GM12873 (cell line): Measurements from ENCODE around the gene LIPA.

Source experiments
- TF ChIP-seq, protein P1 (sequence below): IDR thresholded peaks from 2 replicates; pipeline ENCODE4 v1.5.1; 2012; ENCODE audit warnings: low read depth, mild to moderate bottlenecking, moderate library complexity, low read length, control low read depth; ENCODE audit not compliant: insufficient read depth; ENCODE audit errors: missing control alignments

LIPA gene

DNA sequence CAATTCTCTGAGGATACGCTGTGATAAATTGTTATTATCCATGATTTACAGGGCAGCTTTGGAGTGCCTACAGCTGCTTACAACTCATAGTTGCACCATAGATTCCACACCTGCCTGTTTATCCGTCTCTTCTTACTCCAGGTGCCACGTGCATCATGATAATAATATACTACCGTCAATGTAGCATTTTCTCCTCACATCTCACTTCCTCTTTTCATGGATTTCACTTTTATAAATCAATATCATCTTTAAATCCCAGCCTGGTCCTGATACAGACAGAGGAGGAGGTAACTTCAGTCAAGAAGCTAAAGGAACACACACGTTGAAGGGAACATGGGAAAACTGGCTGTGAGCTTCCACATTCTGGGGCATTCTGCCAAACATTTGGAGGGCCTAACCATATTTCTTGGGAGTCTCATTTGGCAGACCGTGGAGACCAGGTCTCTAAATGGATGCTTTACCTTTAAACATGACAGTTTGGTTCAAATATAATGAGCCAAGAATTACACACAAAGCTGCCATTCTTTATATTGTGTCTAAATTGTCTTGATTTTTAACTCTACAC lies 46.9 kb downstream of the LIPA start:
- TF ChIP-seq, protein P1, sequence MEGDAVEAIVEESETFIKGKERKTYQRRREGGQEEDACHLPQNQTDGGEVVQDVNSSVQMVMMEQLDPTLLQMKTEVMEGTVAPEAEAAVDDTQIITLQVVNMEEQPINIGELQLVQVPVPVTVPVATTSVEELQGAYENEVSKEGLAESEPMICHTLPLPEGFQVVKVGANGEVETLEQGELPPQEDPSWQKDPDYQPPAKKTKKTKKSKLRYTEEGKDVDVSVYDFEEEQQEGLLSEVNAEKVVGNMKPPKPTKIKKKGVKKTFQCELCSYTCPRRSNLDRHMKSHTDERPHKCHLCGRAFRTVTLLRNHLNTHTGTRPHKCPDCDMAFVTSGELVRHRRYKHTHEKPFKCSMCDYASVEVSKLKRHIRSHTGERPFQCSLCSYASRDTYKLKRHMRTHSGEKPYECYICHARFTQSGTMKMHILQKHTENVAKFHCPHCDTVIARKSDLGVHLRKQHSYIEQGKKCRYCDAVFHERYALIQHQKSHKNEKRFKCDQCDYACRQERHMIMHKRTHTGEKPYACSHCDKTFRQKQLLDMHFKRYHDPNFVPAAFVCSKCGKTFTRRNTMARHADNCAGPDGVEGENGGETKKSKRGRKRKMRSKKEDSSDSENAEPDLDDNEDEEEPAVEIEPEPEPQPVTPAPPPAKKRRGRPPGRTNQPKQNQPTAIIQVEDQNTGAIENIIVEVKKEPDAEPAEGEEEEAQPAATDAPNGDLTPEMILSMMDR = no peak

DNA sequence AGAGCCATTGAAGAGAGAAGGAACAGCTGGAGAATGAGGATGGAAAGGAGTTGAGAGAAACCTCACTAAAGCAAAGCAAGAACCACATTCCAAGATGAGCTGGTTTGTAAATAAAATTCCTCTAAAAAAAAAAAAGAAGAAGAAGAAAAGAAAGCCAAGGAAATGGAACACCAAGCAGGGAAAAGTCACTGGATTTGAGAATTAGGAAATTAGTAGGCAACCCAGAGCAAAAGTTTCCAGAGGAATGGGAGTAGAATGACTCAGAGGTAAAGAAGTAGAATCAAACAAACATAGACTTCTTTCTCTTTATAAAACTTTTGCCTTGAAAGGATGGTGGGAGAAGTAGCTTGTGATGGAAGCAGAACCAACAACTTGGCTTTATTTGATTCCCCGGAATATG lies 48.3 kb downstream of the LIPA start:
- TF ChIP-seq, protein P1 = no peak

DNA sequence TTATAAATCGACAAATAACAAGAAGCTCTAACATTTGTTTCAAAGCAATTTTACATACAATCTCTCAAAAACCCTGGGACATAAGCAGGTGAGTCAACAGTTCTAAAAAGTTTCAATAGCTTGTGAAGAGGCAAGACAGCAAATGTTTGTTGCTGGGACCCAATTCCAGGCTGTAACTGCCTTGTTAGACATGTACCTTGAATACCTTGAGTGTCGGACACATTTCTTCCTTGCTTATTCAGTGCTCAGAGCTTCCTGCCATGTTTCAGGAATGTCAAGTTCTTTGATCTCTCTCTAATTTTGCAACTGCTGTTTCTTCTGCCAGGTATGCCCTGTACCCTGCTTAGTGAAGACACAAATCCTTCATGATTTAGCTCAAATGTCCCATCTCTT lies 49.5 kb downstream of the LIPA start:
- TF ChIP-seq, protein P1 = no peak

DNA sequence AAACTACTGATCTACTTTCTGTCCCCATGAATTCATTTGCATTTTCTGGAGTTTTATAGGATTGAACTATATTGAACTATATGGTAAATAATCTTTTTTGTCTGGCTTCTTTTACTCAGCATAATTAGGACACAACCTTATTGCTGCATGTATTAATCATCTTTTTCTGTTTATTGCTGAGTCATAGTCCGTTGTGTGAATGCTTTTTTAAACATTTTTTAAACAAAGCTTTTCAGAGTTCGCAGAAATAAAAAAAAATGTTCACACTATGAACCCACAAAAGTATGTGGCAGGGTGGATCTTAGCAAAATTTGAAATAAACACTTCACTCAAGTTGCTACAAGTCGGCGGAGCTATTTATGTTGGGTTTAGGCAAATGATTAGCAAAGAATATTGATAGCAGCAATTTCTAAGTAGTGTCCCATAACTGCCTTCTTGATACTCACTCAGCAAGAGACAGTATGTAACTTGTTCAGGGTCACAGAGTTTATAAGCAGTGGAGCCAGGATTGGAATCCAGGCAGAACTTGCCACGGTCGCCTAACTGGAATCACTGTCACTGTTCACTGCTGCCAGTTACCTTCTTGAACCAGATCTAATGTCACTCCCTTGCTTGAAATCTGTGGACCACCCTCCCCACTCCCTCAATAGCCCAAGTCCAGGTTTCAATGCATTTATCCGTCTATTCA lies 50.1 kb downstream of the LIPA start:
- TF ChIP-seq, protein P1 = no peak

DNA sequence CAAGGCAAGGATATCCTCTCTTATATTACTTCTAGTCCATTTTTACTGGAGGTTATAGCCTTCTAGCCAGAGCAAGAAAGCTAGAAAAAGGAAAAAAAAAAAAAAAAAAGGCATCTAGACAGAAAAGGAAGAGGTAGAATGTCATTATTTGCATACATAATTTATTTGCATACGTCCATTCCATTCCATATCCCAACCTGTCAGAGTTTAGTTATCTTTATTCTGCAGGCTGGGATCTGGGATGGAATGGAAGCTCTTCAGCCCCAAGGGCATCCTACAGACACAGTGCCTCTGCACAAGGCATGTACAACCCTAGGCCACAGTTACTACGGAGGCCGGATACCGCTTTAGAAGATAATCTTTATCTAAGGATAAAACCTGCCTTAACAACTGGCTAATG lies 54.1 kb downstream of the LIPA start:
- TF ChIP-seq, protein P1 = no peak

DNA sequence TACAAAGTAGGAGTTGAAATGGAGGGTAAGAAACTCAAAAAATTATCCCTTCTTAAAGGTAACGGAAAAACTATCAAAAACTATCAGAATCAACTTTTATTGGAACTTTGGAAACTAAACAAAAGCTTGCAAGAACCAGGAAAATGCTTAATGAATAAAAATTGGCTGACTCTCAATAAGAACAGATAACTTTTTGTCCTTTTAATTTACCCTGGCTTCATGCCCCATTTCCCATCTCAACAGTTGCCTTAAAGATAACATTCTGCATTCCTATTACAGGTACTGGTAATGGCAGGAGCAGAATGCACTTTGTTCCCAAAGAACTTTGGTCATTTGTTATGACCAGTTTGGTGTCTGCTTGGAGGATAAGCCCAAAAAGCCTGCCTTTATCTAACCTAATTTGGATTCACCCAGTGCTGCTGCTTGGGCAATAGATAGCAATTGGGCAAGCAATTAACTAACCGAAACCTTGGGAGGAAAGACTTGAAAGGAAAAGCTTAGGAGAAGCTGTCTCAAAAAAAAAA lies 62.3 kb downstream of the LIPA start:
- TF ChIP-seq, protein P1 = no peak

DNA sequence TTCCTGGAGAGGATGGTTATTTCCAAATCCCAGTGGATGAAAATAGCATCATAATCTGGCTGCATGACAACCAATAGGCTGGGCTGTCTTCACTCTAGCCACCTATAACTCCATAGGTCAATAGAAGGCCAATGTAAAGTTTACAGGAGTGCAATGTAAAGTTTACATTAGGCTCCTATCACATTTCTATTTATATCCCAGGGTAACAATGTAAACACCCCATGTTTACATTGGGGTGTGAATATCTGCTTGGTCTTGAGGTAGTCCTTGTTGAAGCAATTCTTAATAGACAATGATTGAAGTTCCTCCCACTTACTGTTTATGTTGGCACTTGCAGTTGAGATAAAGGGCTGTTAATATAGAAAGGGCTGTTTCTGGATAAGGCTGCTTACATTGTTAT lies 65.9 kb downstream of the LIPA start:
- TF ChIP-seq, protein P1 = no peak
